ENCODE data around the gene IQGAP1.

DNA sequence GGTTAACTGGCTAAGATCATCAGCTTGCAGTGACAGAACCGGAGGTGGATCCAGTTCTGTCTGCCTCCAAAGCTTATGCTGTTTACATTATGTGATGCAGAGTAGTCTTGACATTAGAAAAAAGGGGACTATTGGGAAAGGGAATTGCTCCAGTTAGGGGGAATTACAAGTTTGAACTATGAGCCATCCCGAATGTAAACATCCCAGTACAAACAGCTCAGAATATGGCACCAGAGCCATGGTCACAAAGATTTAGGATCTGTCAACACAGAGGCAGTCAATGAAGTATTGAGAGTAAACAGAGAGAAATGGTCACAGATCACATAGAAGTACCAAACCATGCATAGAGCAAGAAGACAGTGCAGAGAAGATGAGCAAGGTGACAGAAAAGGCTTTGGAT, 101.9 kb downstream of the IQGAP1 start:
- no peak for TF ChIP-seq ZNF850 (CRISPR knock-in tag; conservative IDR thresholded peaks at IDR 0.05)
- TF ChIP-seq ZNF747 (CRISPR knock-in tag; IDR thresholded peaks at IDR 0.05; ENCODE audit: borderline replicate concordance) = peak; percentile 82; the same call in 1 of the 2 replicates
- TF ChIP-seq BRD4 (CRISPR knock-in tag; IDR thresholded peaks at IDR 0.05) = no peak
- TF ChIP-seq CEBPZ (IDR thresholded peaks at IDR 0.05; ENCODE audit: low read length) = no peak
- peak; percentile 58; the same call in 1 of the 2 replicates for TF ChIP-seq ZBTB43 (CRISPR knock-in tag; conservative IDR thresholded peaks at IDR 0.05)
- no peak for TF ChIP-seq POLR2A (IDR thresholded peaks at IDR 0.05; ENCODE audit: insufficient read depth in 1 of 2, low read depth in 2 of 2, low read length in 2 of 2)
- TF ChIP-seq ZSCAN30 (CRISPR knock-in tag; IDR thresholded peaks at IDR 0.05) = no peak
- no peak for TF ChIP-seq EZH2 (conservative IDR thresholded peaks at IDR 0.05; ENCODE audit: low read depth, low read length)
- no peak for TF ChIP-seq SP1 (IDR thresholded peaks at IDR 0.05)
- TF ChIP-seq SP1 (CRISPR knock-in tag; IDR thresholded peaks at IDR 0.05) = no peak
- no peak; the same call in 1 of the 2 replicates for TF ChIP-seq MTA1 (CRISPR knock-in tag; IDR thresholded peaks at IDR 0.05; ENCODE audit: borderline replicate concordance)
- TF ChIP-seq FOSL1 (CRISPR knock-in tag; IDR thresholded peaks at IDR 0.05; ENCODE audit: borderline replicate concordance) = peak; percentile 92
- TF ChIP-seq CTCF (CRISPR knock-in tag; IDR thresholded peaks at IDR 0.05) = no peak
- TF ChIP-seq, protein P1, sequence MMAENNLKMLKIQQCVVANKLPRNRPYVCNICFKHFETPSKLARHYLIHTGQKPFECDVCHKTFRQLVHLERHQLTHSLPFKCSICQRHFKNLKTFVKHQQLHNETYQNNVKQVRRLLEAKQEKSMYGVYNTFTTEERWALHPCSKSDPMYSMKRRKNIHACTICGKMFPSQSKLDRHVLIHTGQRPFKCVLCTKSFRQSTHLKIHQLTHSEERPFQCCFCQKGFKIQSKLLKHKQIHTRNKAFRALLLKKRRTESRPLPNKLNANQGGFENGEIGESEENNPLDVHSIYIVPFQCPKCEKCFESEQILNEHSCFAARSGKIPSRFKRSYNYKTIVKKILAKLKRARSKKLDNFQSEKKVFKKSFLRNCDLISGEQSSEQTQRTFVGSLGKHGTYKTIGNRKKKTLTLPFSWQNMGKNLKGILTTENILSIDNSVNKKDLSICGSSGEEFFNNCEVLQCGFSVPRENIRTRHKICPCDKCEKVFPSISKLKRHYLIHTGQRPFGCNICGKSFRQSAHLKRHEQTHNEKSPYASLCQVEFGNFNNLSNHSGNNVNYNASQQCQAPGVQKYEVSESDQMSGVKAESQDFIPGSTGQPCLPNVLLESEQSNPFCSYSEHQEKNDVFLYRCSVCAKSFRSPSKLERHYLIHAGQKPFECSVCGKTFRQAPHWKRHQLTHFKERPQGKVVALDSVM (CRISPR knock-in tag; IDR thresholded peaks at IDR 0.05) = peak; percentile 64
- TF ChIP-seq YY1 (IDR thresholded peaks at IDR 0.05; ENCODE audit: insufficient read depth, insufficient replicate concordance, low read depth, low read length) = peak; percentile 13

Data from HepG2 (cell line).